ENCODE measurements around the gene SH2B3.
A peak's percentile ranks its signal among the peaks of the same experiment; 100 is the strongest.
"Not testable (repeated sequence)": the region's sequence is repeated elsewhere in the genome, so short reads cannot be mapped to it uniquely, and the experiment has no call there.

Gene SH2B3

DNA sequence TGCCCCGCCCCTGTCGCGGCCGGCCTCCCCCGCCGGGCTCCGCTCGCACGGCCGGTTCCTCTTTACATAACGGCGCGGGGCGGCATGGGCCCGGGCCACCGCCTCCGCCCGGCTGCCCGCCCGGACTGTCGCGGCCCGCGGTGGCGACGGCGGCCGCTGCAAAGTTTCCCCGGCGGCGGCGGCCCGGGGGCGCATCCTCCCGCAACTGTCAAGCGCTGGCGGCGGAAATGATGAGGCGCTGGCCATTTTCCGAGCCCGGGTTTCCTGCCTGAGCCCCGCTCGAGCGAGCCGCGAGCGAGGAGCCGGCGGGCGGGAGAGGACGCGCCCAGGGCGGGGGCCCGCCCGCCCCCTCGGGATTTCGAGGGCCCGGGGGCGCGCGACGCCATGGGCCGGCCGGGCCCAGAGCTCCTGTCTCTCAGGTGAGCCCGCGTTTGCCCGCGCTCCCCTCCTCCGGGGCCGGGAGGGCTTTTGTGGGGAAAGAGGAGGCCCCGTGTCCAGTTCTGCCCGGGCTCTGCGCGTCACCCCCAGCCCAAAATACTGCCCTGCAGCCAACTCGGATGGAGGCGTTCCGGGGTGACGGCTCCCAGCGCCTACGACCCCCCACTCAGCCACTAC is at the start of gene SH2B3:
SH2B3 (plus strand) TSS at position 65 of the 615 bp plus-strand sequence. CDS start 12,223 bp downstream, outside the sequence.
- DNase-seq (ENCODE audit: low read depth): peak; percentile 70

DNA sequence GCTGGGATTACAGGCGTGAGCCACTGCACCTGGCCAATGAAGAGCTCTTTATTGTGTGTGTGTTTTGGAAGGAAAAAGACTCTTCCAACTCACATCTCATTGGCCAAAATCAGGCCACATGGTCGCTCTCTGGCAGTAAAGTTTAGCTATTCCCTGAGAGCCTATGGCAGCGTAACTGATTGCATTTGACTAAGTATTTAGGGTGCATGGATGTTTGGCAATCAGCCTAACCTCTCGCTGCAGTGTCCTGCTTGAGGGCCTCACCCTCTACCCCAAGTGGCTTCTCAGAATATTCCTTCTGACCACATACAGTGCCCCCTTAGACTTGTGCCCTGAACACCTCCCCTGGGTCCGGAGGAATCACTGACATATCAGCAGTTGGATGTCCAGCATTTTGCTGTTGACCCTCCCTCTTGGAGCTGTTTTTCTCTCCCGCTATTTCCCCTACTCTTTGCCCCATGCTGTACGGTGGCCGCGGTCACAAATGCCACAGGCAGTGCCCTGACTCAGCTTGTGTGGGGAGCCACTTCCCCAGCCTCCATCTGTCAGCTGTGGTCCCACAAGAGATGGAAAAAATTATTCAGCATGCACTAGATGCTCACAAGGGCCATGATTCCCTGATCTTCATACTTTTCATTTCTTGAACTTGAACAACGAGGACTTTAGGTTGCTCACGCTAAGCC is 46.4 kb upstream of the SH2B3 start:
- peak; percentile 6 for DNase-seq (ENCODE audit: low read depth)

DNA sequence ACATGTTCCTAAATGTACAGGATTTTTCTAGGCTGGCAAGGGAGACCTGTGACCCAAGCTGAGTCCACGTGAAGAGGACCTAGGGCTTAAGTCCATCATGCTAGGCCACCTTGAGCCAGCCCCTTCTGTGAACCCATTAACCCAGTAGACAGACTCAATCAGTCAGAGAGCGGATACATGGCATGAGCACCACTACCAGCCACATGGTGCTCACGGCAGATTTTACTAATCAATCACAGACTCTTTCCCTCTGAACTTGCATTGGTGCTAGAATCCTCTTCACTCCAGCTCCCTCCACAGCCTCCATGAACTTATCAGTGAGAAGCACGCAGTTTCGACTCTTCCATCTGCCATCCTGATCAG is 45.8 kb upstream of the SH2B3 start:
- DNase-seq (ENCODE audit: low read depth): no peak

DNA sequence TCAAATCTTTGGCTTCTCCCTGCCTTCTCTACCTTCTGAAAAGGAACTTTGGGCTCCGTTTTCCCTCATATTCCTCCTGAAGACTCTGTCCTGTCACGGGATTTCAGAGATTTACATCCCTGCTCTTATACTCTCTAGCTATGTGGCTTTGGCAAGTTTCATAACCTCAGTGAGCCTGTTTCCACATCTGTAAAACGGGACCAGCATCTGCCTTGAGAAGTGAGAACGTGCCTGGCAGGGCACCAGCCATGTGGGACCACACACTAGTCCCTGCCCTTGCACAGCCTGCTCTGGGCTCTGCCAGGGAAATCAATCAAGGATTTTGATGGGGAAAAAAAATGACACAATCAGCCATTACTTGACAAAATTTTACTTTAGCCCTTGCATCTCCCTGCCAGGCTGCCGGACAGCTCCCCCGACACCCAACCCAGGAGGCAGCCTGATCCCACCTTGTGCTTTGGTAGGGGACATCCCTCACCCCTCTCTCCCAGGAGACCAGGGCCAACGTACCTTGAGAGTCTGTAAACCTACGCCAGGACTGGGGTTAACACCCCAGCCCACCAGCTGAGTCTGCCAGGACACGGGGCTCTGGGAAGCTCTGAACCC is 45.3 kb upstream of the SH2B3 start:
- no peak for DNase-seq (ENCODE audit: low read depth)

DNA sequence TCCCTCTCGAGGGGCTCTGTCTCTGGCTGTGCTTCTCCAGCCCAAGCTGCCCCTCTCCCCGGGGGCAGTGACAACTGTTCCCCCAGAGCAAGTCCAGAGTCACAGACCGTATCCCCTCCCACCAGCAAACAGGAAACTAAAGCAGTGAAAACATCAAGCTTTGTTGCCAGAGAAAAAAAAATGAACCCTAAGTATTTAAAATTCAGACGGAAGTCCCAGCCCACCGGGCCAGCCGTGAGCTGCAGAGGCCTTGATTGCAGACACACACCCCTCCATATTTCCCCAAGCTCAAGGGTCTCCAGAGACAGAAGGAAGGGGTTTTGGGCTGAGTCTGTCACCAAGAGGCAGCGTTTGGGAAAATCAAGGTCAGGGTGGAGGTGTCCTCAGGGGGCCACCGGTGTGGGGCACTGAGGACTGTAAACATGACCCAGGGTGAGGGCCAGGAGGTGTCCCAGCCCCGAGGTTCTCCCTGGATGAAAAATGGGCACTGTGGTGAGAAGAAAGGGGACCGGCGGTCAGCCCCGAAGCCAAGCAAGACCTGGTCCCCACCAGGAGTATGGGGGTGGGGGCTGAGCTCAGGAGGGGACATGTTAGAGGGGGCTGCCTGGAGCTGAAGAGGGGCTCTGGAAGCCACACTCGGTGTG is 44.5 kb upstream of the SH2B3 start:
- DNase-seq (ENCODE audit: low read depth): no peak

DNA sequence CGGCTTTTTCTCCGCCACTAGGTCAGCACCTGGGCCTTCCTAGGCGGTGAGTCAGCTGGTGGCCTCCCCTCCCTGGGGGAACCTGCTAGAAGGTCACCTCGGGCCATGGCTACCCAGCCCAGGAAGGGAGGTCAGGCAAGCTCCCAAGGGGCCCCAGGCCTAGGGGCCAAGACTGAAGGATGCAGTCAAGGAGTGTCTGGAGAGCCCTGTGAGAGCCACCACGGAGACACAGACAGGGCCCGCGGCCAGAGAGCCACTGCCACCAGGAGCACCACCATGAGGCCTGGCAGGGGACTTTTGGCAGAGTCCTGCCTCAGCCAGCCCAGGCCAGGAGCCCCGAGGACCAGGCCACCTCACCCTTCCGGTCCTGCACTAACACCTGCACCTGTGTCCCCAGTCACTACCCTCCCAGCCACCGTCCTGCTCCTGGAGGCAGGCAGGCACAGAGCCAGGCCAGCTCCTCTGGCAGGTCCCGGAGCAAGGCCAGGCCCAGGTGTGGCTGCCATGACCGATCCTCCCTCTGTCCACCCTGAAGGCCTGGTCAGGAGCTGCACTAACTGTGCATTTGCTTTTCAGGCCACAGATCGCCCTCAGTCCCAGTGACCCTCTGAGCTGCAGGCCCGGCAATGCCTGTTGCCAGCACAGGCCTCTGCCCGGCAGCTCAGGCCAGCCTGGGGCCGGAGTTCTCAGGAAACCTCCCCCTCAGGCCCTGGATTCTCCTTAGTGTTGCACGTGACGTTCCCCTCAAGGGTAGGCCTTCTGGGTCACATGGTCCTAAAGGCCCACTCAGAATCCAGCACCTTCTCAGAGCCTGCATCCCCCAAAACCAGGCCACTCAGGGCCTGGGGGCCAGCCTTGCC is 43.8 kb upstream of the SH2B3 start:
- no peak for DNase-seq (ENCODE audit: low read depth)

DNA sequence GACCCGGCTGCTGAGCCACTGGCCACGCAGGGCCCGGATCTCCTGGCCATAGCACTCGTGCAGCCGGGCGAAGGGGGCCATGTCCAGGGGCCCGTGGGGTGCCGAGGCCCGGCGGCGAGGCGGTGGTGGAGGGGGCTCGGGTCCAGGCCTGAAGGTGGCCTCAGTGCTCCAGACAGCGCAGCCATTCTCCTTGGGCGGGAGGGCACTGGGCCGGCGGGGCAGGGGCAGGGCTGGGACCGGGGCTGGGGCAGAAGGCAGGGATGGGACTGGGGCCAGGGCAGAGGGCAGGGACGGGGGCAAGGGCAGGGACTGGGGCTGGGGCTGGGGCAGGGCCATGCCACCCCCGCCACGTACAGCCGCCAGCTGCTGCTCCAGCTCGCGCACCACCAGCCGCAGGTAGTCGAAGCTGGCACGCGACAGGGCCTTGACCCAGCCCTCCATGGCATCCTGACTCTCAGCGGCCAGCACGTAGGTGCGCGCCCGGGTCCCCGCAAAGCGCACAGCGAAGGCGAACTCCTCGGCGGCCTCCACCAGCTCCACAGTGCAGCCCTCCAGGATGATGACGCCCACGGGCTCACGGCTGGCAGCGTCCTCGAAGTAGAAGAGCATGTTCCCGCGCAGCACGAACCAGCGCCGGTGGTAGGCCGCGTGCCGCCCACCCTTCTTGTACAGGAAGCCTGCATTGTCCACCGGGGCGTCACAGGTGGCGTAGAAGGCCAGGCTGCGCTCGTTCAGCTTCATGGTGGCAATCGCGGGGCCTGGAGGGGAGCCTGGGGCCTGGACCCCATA is 42.8 kb upstream of the SH2B3 start:
- DNase-seq (ENCODE audit: low read depth): no peak

DNA sequence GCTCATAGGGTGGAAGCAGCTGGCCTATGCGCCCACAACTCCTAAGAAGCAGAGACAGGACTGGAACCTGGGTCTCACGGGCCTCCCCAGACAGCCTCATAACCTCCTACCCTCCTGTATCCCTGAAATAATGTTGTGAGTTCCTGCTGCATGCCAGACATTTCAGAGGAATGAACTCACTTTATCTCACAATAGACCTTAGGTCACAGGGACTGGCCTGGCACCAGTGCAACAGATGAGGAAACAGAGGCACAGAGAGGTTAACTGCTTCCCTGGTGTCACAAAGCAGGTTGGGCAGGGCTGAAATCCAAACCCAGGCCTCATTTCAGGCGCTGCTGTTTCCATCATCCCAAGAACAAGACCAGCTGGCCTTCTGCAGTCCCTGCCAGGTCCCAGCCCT is 42.1 kb upstream of the SH2B3 start:
- DNase-seq (ENCODE audit: low read depth): no peak

DNA sequence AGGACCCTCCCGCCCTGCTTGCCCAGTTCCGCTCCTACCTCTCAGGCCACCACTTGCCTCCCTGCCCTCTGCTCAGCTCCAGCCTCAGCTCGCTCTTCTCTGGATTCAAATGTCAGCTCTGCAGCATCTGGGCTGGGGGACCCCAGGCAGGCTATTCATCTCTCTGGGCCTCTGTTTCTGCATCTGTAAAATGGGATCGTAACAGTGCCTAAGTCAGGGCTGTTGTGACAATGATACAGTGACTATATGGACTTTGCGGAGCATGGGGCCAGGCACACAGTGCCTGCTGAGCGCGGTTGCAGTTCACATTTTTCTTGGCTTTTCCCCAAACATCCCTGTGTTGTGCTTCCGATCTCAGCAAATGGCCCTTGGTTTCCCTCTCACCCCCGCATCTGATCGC is 39.6 kb upstream of the SH2B3 start:
- no peak for DNase-seq (ENCODE audit: low read depth)

DNA sequence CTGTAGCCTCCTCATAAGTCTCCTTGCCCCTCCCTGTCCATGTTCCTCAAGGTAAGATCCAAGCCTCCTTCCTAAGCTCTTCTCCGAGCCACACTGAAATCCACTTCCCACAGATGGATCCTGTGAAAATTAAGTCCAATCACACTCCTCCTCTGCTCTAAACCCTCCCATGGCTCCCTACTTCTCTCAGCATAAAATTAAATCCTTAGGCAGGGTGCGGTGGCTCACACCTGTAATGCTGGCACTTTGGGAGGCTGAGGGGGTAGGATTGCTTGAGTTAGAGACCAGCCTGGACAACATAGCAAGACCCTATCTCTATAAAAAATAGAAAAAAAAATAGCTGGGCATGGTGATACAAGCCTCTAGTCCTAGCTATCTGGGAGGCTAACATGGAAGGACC is 39.1 kb upstream of the SH2B3 start:
- no peak for DNase-seq (ENCODE audit: low read depth)

DNA sequence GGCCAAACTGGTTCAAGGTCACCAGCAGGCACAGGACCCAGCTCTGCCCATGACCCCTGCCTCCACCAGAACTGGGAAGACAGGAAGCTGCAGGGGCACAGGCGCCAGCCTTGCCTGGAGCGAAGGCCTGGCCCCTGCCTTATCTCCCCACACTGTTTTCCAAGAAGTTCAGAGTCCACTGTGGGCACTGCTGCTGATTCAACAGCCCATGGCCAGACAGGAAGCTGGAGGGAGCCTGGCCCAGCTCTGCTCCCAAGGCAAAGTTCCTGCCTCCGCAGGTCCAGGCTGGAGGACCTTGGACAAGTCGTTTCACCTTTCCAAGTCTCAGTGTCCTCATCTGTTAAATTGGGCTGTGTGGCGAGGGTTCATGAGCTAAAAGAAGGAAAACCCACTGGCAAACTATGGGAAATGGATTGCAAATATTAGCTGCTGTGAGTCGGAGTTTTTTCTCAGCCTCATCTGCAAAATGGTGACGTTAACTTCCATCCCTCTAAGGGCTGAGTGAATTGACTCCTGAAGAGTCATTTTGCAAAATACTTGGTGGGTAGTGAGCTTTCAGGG is 38.0 kb upstream of the SH2B3 start:
- DNase-seq (ENCODE audit: low read depth): no peak

DNA sequence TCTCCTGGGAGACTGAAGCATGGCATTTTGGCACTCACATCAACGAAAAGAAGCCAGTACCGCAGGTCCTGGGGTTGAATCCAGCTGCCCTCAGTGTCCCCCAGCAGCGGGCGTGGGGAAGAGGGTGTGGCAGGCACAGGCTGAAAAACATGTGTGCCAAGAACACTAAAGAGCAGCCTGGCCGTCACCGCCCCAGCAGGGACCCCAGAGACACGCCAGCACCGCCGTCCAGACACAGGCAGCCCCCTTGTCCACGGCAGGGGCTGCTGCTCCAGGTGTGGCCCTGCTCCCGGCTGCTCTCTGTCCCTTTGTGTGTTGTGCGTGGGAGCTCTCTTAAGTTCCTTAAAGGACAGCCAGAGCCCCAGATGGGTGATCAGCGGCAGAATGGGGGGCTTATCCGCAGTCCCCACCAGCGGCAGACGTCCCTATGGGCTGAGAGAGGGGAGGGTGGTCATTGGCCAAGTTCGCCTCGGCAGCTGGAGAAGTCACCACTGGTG is 37.4 kb upstream of the SH2B3 start:
- no peak for DNase-seq (ENCODE audit: low read depth)

DNA sequence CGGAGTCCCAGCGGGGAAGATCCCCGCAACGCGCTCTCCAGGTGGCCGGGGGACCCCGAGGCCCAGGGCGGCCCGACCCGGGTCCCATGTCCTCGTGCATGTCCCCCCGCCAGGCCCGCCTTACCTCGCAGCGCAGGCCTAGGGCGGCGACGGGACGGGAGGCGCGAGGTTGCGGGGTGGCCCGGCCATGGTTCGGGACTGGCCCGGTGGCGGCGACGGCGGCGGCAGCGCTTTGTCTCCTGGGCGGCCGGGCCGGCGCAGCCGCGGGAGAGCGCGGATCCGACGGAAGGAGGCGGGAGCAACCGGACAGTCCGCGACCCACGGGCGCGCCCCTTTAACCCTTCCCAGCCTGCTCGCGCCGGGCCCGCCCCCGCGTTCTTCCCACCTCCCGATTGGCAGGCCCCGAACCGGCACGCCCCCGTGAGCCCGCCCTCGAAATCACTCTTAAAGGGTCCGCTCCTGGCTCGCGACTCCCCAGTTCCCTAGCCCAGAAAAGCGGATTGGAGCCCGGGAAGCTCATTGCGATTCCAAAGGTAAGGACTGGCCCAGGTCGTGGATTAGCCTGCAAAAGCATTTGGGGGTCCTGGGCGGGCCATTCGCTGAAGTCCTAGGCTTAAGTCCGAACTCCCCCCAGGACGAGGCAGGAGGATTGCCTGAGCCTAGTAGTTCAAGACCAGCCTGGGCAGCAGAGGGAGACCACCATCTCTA is 36.8 kb upstream of the SH2B3 start, which contains the start of gene PHETA1:
PHETA1 (minus strand) TSS at position 308 of the 708 bp plus-strand sequence. CDS start 5,668 bp downstream, outside the sequence.
- DNase-seq (ENCODE audit: low read depth): peak; percentile 66

DNA sequence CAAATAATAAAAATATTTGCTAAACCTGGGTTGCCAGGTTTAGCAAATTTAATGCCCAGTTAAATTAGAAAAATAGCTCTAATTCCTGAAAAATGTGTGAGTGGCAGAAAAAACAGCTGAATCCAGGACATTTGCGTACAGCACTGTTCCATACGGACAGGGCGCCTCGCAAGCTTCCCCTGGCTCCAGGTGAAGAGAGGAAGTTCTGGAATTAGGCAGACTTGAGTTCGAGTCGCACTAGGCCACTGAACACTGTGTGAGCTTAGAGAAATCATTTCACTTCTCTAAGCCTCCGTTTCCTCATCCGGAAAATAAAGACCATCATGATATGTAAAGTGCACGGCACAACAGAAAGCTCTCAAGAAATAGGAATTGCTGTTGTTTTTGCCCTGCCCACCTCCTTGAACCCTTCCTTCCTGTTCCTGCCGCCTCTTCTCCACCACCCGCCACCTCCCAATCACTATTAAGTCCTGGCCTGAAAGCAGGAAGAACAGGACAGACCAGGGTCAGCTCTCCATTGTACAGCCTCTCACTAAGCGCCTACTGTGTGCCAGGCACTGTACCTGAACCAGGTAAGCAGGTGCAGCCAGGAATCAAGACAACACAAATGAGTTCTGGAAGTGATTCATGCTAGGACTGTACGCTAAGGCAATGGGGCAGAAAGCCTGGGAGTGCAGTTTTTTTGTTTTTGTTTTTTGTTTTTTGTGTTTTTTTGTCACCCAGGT is 36.1 kb upstream of the SH2B3 start:
- no peak for DNase-seq (ENCODE audit: low read depth)

DNA sequence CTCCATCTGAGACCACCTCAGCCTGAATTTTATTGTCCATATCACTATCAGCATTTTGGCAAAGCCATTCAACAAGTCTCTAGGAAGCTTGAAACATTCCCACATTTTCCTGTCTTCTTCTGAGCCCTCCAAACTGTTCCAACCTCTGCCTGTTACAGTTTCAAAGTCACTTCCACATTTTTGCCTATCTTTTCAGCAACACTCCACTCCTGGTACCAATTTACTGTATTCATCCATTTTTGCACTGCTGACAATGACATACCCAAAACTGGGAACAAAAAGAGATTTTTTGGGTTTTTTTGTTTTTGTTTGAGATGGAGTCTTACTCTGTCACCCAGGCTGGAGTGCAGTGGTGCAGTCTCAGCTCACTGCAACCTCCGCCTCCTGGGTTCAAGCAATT is 32.5 kb upstream of the SH2B3 start:
- DNase-seq (ENCODE audit: low read depth): not testable (repeated sequence)

DNA sequence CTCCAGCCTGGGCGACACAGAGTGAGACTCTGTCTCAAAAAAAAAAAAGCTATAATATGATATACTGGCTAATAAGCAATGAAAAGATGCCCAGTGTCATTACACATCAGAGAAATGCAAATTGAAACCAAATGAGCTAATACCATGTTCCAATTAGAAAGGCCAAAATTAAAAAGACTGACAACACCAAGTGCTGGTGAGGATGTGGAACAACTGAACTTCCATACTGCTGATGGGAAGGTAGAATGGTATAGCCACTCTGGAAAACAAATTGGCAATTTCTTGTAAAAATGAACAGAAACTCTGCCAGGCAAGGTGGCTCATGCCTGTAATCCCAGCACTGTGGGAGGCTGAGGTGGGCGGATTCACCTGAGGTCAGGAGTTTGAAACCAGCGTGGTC is 28.3 kb upstream of the SH2B3 start:
- DNase-seq (ENCODE audit: low read depth): no peak

DNA sequence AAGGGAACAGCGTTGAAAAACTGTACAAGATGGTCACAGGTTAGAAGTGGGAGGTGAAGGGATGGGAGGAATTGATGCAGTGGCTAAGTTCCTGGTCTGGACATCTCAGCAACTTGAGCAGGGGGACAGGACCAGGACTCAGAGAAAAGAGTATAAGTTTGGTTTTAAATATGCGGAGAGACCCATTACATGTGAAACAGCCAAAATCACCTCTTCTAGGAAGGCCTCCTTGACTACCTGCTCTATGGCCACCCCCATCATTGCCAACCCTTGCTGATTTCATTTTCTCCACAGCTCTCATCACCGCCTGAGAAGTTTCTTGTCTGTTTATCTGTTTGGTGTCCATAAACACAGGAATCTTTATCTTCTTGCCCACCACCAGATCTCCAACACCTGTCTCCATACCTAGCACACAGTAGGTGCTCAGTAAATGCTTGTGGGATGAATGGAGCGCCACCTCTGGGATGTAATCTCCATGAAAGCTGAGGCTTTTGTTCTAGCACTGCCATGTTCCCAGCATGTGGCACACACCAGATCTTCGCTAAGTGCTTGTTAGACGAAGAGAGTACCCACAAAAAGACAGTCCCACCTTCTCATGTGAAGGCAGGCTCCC is 25.7 kb upstream of the SH2B3 start:
- DNase-seq (ENCODE audit: low read depth): no peak

DNA sequence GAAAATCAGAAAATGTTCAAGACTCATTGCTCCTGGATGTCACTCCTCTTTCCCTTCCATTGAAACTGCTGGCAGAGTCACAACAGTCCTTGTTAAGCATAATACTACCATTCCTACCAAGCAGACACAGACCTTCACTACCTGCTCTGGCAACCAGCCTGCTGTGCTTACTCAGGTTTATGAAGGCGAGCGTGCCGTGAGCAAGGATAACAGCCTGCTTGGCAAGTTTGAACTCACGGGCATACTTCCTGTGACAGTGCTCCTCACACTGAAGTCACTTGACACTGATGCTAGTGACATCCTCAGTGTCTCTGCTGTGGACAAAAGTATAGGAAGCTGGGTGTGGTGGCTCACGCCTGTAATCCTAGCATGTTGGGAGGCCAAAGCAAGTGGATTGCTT is 21.1 kb upstream of the SH2B3 start:
- no peak for DNase-seq (ENCODE audit: low read depth)

DNA sequence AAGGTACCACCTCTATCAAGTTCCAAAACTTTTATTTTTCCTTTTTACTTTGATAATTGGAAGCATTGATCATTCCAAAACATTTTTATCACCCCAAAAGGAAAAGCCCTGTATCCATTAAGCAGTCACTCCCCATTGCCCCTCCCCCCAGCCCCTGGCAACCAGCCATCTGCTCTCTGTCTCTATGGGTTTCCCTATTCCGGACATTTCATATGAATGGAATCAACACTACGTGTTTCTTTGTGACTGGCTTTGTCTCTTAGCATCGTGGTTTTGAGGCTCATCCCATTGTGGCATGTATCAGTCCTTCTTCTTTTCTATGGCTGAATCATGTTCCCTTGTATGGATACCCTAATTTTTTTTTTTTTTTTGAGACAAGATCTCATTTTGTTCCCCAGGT is 18.8 kb upstream of the SH2B3 start:
- DNase-seq (ENCODE audit: low read depth): no peak

Data from stimulated activated CD8-positive, alpha-beta memory T cell treated with anti-CD3 and anti-CD28 coated beads, Interleukin-12 subunit alpha, Interleukin-12 subunit beta, amount 100 ng/mL, for 1 hour (primary cell).